H9 (cell line): ENCODE data around the gene CENPA. TPM values are rescaled to one million over a fixed set of nuclear protein-coding genes. Genes with fewer than 3 reads are reported as not detected.

Source experiments
- DNase-seq: peaks from one replicate; pipeline ENCODE4 v3.0.0-alpha.2; 2017
- H2AFZ ChIP-seq: one replicate; pipeline ENCODE4 v1.6.1; 2013; ENCODE audit warnings: mild to moderate bottlenecking, low read length, control low read depth, moderate library complexity
- H2AK5ac ChIP-seq: 2 replicates; pipeline ENCODE4 v1.6.1; 2013; ENCODE audit warnings: low read length, control low read depth, mixed read lengths; ENCODE audit not compliant: insufficient read length
- H2BK120ac ChIP-seq: one replicate; pipeline ENCODE4 v1.6.1; 2013; ENCODE audit warnings: low read depth, mild to moderate bottlenecking, low read length, control low read depth, inconsistent platforms; ENCODE audit not compliant: poor library complexity, severe bottlenecking
- H2BK12ac ChIP-seq: 2 replicates; pipeline ENCODE4 v1.6.1; 2013; ENCODE audit warnings: low read length, control low read depth, mixed read lengths, low read depth; ENCODE audit not compliant: insufficient read length
- H2BK15ac ChIP-seq: 2 replicates; pipeline ENCODE4 v1.6.1; 2013; ENCODE audit warnings: low read depth, low read length, control low read depth
- H2BK20ac ChIP-seq: one replicate; pipeline ENCODE4 v1.6.1; 2013; ENCODE audit warnings: low read depth, mild to moderate bottlenecking, low read length, control low read depth, inconsistent platforms; ENCODE audit not compliant: poor library complexity, severe bottlenecking
- H2BK5ac ChIP-seq: 2 replicates; pipeline ENCODE4 v1.6.1; 2013; ENCODE audit warnings: low read length, control low read depth, mixed read lengths; ENCODE audit not compliant: insufficient read length
- H3K14ac ChIP-seq: 2 replicates; pipeline ENCODE4 v1.6.1; 2013; ENCODE audit warnings: low read length, control low read depth; ENCODE audit not compliant: insufficient read depth
- H3K18ac ChIP-seq: 2 replicates; pipeline ENCODE4 v1.6.1; 2013; ENCODE audit warnings: low read depth, mild to moderate bottlenecking, mixed read lengths, low read length, control low read depth; ENCODE audit not compliant: insufficient read length
- H3K23ac ChIP-seq: 2 replicates; pipeline ENCODE4 v1.6.1; 2013; ENCODE audit warnings: low read length, control low read depth, mixed read lengths, low read depth; ENCODE audit not compliant: insufficient read length
- H3K23me2 ChIP-seq: 2 replicates; pipeline ENCODE4 v1.6.1; 2013; ENCODE audit warnings: low read depth, mild to moderate bottlenecking, mixed read lengths, low read length, control low read depth; ENCODE audit not compliant: insufficient read length, poor library complexity, severe bottlenecking
- H3K27ac ChIP-seq: 2 replicates; pipeline ENCODE4 v1.5.1; 2013; ENCODE audit warnings: low read length, control low read depth, mixed read lengths, low read depth; ENCODE audit not compliant: insufficient read length
- H3K27me3 ChIP-seq: 2 replicates; pipeline ENCODE4 v1.6.1; 2013; ENCODE audit warnings: low read length, control low read depth, inconsistent platforms; ENCODE audit not compliant: insufficient read depth
- H3K4ac ChIP-seq: 2 replicates; pipeline ENCODE4 v1.6.1; 2013; ENCODE audit warnings: low read depth, mild to moderate bottlenecking, control low read depth, inconsistent platforms, low read length, moderate library complexity
- H3K4me1 ChIP-seq: 2 replicates; pipeline ENCODE4 v1.6.1; 2013; ENCODE audit warnings: low read length, control low read depth, inconsistent platforms; ENCODE audit not compliant: insufficient read depth
- H3K4me2 ChIP-seq: 2 replicates; pipeline ENCODE4 v1.6.1; 2013; ENCODE audit warnings: low read length, control low read depth, mixed read lengths; ENCODE audit not compliant: insufficient read length, insufficient read depth
- H3K56ac ChIP-seq: 2 replicates; pipeline ENCODE4 v1.6.1; 2013; ENCODE audit warnings: low read depth, mild to moderate bottlenecking, mixed read lengths, low read length, control low read depth; ENCODE audit not compliant: insufficient read length
- H3K79me1 ChIP-seq: 2 replicates; pipeline ENCODE4 v1.6.1; 2013; ENCODE audit warnings: low read depth, mild to moderate bottlenecking, moderate library complexity, low read length, control low read depth, inconsistent platforms; ENCODE audit not compliant: insufficient read depth, poor library complexity, severe bottlenecking
- H3K79me2 ChIP-seq: 2 replicates; pipeline ENCODE4 v1.6.1; 2013; ENCODE audit warnings: low read length, control low read depth, inconsistent platforms; ENCODE audit not compliant: insufficient read depth
- H3K9ac ChIP-seq: 2 replicates; pipeline ENCODE4 v1.6.1; 2013; ENCODE audit warnings: low read length, control low read depth, mixed read lengths; ENCODE audit not compliant: insufficient read length; ENCODE audit errors: extremely low read depth
- H3K9me3 ChIP-seq: one replicate; pipeline ENCODE4 v1.6.1; 2013; ENCODE audit warnings: low read depth, low read length, inconsistent platforms; ENCODE audit not compliant: control insufficient read depth
- H3T11ph ChIP-seq: one replicate; pipeline ENCODE4 v1.6.1; 2013; ENCODE audit warnings: mild to moderate bottlenecking, low read length, control low read depth, inconsistent platforms
- H4K20me1 ChIP-seq: one replicate; pipeline ENCODE4 v1.6.1; 2013; ENCODE audit not compliant: control insufficient read depth, insufficient read length, insufficient read depth
- H4K5ac ChIP-seq: 2 replicates; pipeline ENCODE4 v1.6.1; 2013; ENCODE audit warnings: low read depth, mild to moderate bottlenecking, mixed read lengths, low read length, control low read depth; ENCODE audit not compliant: insufficient read length
- H4K8ac ChIP-seq: replicated peaks from 2 replicates; pipeline ENCODE4 v1.6.1; 2013; ENCODE audit warnings: low read length, control low read depth, mixed read lengths, low read depth; ENCODE audit not compliant: insufficient read length
- H4K91ac ChIP-seq: 2 replicates; pipeline ENCODE4 v1.6.1; 2013; ENCODE audit warnings: low read depth, mild to moderate bottlenecking, moderate library complexity, mixed read lengths, low read length, control low read depth; ENCODE audit not compliant: insufficient read length
- H3K27ac Mint-ChIP-seq, 3 experiments: 2 replicates in 2 of 3; 3 replicates in 1 of 3; pipeline ENCODE4 v1.8.0; 2020 to 2021; ENCODE audit warnings: mixed read lengths in 3 of 3, mild to moderate bottlenecking in 1 of 3, moderate library complexity in 1 of 3
- H3K27me3 Mint-ChIP-seq: 2 replicates; pipeline ENCODE4 v1.8.0; 2021; ENCODE audit warnings: low read depth, mild to moderate bottlenecking, moderate library complexity, mixed read lengths
- H3K36me3 Mint-ChIP-seq, 3 experiments: 2 replicates in 2 of 3; 3 replicates in 1 of 3; pipeline ENCODE4 v1.8.0; 2020 to 2021; ENCODE audit warnings: low read depth in 3 of 3, mixed read lengths in 3 of 3; ENCODE audit not compliant: insufficient read depth in 1 of 3
- H3K4me1 Mint-ChIP-seq, 2 experiments: 2 replicates each; pipeline ENCODE4 v1.8.0; 2020; ENCODE audit warnings: mixed read lengths in 2 of 2
- H3K4me3 Mint-ChIP-seq, 2 experiments: 2 replicates in 1 of 2; 3 replicates in 1 of 2; pipeline ENCODE4 v1.8.0; 2020 to 2021; ENCODE audit warnings: mild to moderate bottlenecking in 2 of 2, mixed read lengths in 2 of 2, moderate library complexity in 1 of 2
- H3K9me3 Mint-ChIP-seq, 2 experiments: 2 replicates in 1 of 2; 3 replicates in 1 of 2; pipeline ENCODE4 v1.8.0; 2020; ENCODE audit warnings: mild to moderate bottlenecking in 2 of 2, mixed read lengths in 2 of 2, moderate library complexity in 1 of 2
- CTCF ChIP-seq: fragments of 200-600 bp; sonication (generic); conservative IDR thresholded peaks from 3 replicates; pipeline ENCODE4 v1.8.0; 2021; ENCODE audit warnings: antibody characterized with exemption, mild to moderate bottlenecking
- WGBS: extraction: QIAGEN DNeasy Blood & Tissue Kit; methylation state at CpG from one replicate; pipeline ENCODE4 v1.1.7; 2013; ENCODE audit warnings: missing lambda C conversion rate, low lambda C conversion rate, mixed read lengths; ENCODE audit not compliant: insufficient read length; ENCODE audit errors: extremely low coverage; 5-methylcytosine and 5-hydroxymethylcytosine counted together
- total RNA-seq: library from RNA; stranded (reverse); gene quantifications from 2 replicates; pipeline ENCODE4 v1.2.1, GENCODE V29; 2021

CENPA gene
- total RNA-seq, 1 experiment from 2014 or later: 19.3 TPM

GRCh38 chr2:26820932-26821331 lies 35.1 kb downstream of the CENPA start:
- Histone ChIP-seq H3K4me1 (no peaks in the 10 kb centered on the region), H3K14ac (no peak overlapping the region), H3K18ac (no peak overlapping the region), H3K56ac (no peak overlapping the region), H3K9ac (no peak overlapping the region), H4K5ac (no peak overlapping the region), H3K79me1 (no peaks in the 10 kb centered on the region), H2AFZ (no peak overlapping the region), H3K4ac (no peak overlapping the region), H2BK120ac (no peak overlapping the region), H2BK15ac (no peak overlapping the region), H4K8ac (no peak overlapping the region), H3K23ac (no peak overlapping the region), H4K91ac (no peak overlapping the region), H3K27me3 (no peaks in the 10 kb centered on the region), H2AK5ac (no peak overlapping the region), H3T11ph (no peak overlapping the region), H3K79me2 (no peaks in the 10 kb centered on the region), H2BK12ac (no peak overlapping the region), H3K9me3 (no peaks in the 10 kb centered on the region), H3K23me2 (no peaks in the 10 kb centered on the region), H3K27ac (no peak overlapping the region), H3K4me2 (no peak overlapping the region), H4K20me1 (no peaks in the 10 kb centered on the region), H2BK5ac (no peak overlapping the region), H2BK20ac (no peak overlapping the region)
- no CpG with 5 or more reads among the region's 7 CpGs for WGBS
- Mint-ChIP-seq H3K27ac (no peak overlapping the region), H3K9me3 (no peaks in the 10 kb centered on the region), H3K4me1 (peaks cover 6 to 7% of the 10 kb centered on the region in 2 experiments; a peak in 3 of 4 replicates), H3K4me3 (no peak overlapping the region), H3K36me3 (no peaks in the 10 kb centered on the region), H3K27me3 (peaks cover 3% of the 10 kb centered on the region)
- DNase-seq: no peak
- TF ChIP-seq CTCF: no peak
